Measurements from ENCODE around the gene TEX38. TPM values are rescaled to one million over a fixed set of nuclear protein-coding genes. Genes with fewer than 3 reads are reported as not detected.
"Not testable (repeated sequence)": the region's sequence is repeated elsewhere in the genome, so short reads cannot be mapped to it uniquely, and the experiment has no call there.

TEX38 gene
- total RNA-seq, 1 donor, result not detected

- no peaks in the 10 kb centered on the region for H3K4me1 ChIP-seq (ENCODE audit: insufficient read depth, low read length)
- H3K4me3 ChIP-seq (ENCODE audit: low read length), result no peak overlapping the region
- no peaks in the 10 kb centered on the region for H3K9me3 ChIP-seq (ENCODE audit: low read depth, low read length)
Observed at GRCh38 chr1:46649764-46650163, 21.9 kb upstream of the TEX38 start.

GRCh38 chr1:46650491-46650890, 21.2 kb upstream of the TEX38 start:
- H3K27me3 ChIP-seq (ENCODE audit: insufficient read depth, low read length), result no peaks in the 10 kb centered on the region
- H3K4me3 ChIP-seq (ENCODE audit: low read length), result no peak overlapping the region
- H3K4me1 ChIP-seq (ENCODE audit: insufficient read depth, low read length), result no peaks in the 10 kb centered on the region
- no peaks in the 10 kb centered on the region for H3K9me3 ChIP-seq (ENCODE audit: low read depth, low read length)

More at GRCh38 chr1:46649764-46650163, 21.9 kb upstream of the TEX38 start:
- no peaks in the 10 kb centered on the region for H3K27me3 ChIP-seq (ENCODE audit: insufficient read depth, low read length)

- H3K9me3 ChIP-seq (ENCODE audit: low read depth, low read length); H3K27me3 ChIP-seq (ENCODE audit: insufficient read depth, low read length); H3K4me1 ChIP-seq (ENCODE audit: insufficient read depth, low read length); H3K4me3 ChIP-seq (ENCODE audit: low read length): not testable (repeated sequence)
Observed at GRCh38 chr1:46651152-46651551, 20.5 kb upstream of the TEX38 start.

- Histone ChIP-seq H3K4me3 (ENCODE audit: low read length) (no peak overlapping the region), H3K9me3 (ENCODE audit: low read depth, low read length) (no peaks in the 10 kb centered on the region), H3K4me1 (ENCODE audit: insufficient read depth, low read length) (no peaks in the 10 kb centered on the region), H3K27me3 (ENCODE audit: insufficient read depth, low read length) (no peaks in the 10 kb centered on the region)
Observed at GRCh38 chr1:46652321-46653100, 19.1 kb upstream of the TEX38 start.

GRCh38 chr1:46653405-46653958, 18.2 kb upstream of the TEX38 start:
- Histone ChIP-seq H3K9me3 (ENCODE audit: low read depth, low read length) (no peaks in the 10 kb centered on the region), H3K27me3 (ENCODE audit: insufficient read depth, low read length) (no peaks in the 10 kb centered on the region), H3K4me1 (ENCODE audit: insufficient read depth, low read length) (no peaks in the 10 kb centered on the region), H3K4me3 (ENCODE audit: low read length) (no peak overlapping the region)

- Histone ChIP-seq H3K9me3 (ENCODE audit: low read depth, low read length) (no peaks in the 10 kb centered on the region), H3K4me3 (ENCODE audit: low read length) (no peak overlapping the region), H3K27me3 (ENCODE audit: insufficient read depth, low read length) (no peaks in the 10 kb centered on the region), H3K4me1 (ENCODE audit: insufficient read depth, low read length) (no peaks in the 10 kb centered on the region)
Observed at GRCh38 chr1:46654012-46654411, 17.6 kb upstream of the TEX38 start.

- not testable (repeated sequence) for H3K4me1 ChIP-seq (ENCODE audit: insufficient read depth, low read length); H3K4me3 ChIP-seq (ENCODE audit: low read length); H3K9me3 ChIP-seq (ENCODE audit: low read depth, low read length); H3K27me3 ChIP-seq (ENCODE audit: insufficient read depth, low read length)
Observed at GRCh38 chr1:46654698-46655097, 17.0 kb upstream of the TEX38 start.

GRCh38 chr1:46655848-46656247, 15.8 kb upstream of the TEX38 start:
- no peaks in the 10 kb centered on the region for H3K27me3 ChIP-seq (ENCODE audit: insufficient read depth, low read length)
- H3K4me1 ChIP-seq (ENCODE audit: insufficient read depth, low read length), result no peaks in the 10 kb centered on the region

GRCh38 chr1:46656643-46657042, 15.0 kb upstream of the TEX38 start:
- Histone ChIP-seq H3K9me3 (ENCODE audit: low read depth, low read length) (no peaks in the 10 kb centered on the region), H3K4me1 (ENCODE audit: insufficient read depth, low read length) (no peaks in the 10 kb centered on the region), H3K4me3 (ENCODE audit: low read length) (no peak overlapping the region), H3K27me3 (ENCODE audit: insufficient read depth, low read length) (no peaks in the 10 kb centered on the region)

More at GRCh38 chr1:46655848-46656247, 15.8 kb upstream of the TEX38 start:
- H3K9me3 ChIP-seq (ENCODE audit: low read depth, low read length), result no peaks in the 10 kb centered on the region
- no peak overlapping the region for H3K4me3 ChIP-seq (ENCODE audit: low read length)

GRCh38 chr1:46657775-46658174, 13.9 kb upstream of the TEX38 start:
- H3K4me1 ChIP-seq (ENCODE audit: insufficient read depth, low read length), result no peaks in the 10 kb centered on the region
- no peaks in the 10 kb centered on the region for H3K27me3 ChIP-seq (ENCODE audit: insufficient read depth, low read length)
- H3K9me3 ChIP-seq (ENCODE audit: low read depth, low read length), result no peaks in the 10 kb centered on the region
- H3K4me3 ChIP-seq (ENCODE audit: low read length), result no peak overlapping the region

GRCh38 chr1:46659307-46659870, 12.3 kb upstream of the TEX38 start:
- no peaks in the 10 kb centered on the region for H3K4me1 ChIP-seq (ENCODE audit: insufficient read depth, low read length)
- no peaks in the 10 kb centered on the region for H3K27me3 ChIP-seq (ENCODE audit: insufficient read depth, low read length)
- H3K4me3 ChIP-seq (ENCODE audit: low read length), result no peak overlapping the region
- no peaks in the 10 kb centered on the region for H3K9me3 ChIP-seq (ENCODE audit: low read depth, low read length)

- H3K4me3 ChIP-seq (ENCODE audit: low read length); H3K4me1 ChIP-seq (ENCODE audit: insufficient read depth, low read length); H3K27me3 ChIP-seq (ENCODE audit: insufficient read depth, low read length): not testable (repeated sequence)
Observed at GRCh38 chr1:46660116-46660515, 11.5 kb upstream of the TEX38 start.

GRCh38 chr1:46662919-46663318, 8.7 kb upstream of the TEX38 start:
- not testable (repeated sequence) for H3K9me3 ChIP-seq (ENCODE audit: low read depth, low read length); H3K4me3 ChIP-seq (ENCODE audit: low read length); H3K27me3 ChIP-seq (ENCODE audit: insufficient read depth, low read length)
- H3K4me1 ChIP-seq (ENCODE audit: insufficient read depth, low read length), result peaks cover 10% of the 10 kb centered on the region

More at GRCh38 chr1:46660116-46660515, 11.5 kb upstream of the TEX38 start:
- H3K9me3 ChIP-seq (ENCODE audit: low read depth, low read length), result not testable (repeated sequence)

GRCh38 chr1:46665983-46666382, 5.7 kb upstream of the TEX38 start:
- Histone ChIP-seq H3K27me3 (ENCODE audit: insufficient read depth, low read length) (no peaks in the 10 kb centered on the region), H3K4me3 (ENCODE audit: low read length) (no peak overlapping the region), H3K4me1 (ENCODE audit: insufficient read depth, low read length) (peaks cover 13% of the 10 kb centered on the region), H3K9me3 (ENCODE audit: low read depth, low read length) (no peaks in the 10 kb centered on the region)

- H3K4me3 ChIP-seq (ENCODE audit: low read length), result peak within 1 kb of the TSS; percentile 66
- peaks cover 13% of the 10 kb centered on the region for H3K4me1 ChIP-seq (ENCODE audit: insufficient read depth, low read length)
- H3K27me3 ChIP-seq (ENCODE audit: insufficient read depth, low read length), result no peaks in the 10 kb centered on the region
- no peaks in the 10 kb centered on the region for H3K9me3 ChIP-seq (ENCODE audit: low read depth, low read length)
Observed at GRCh38 chr1:46667782-46668760, 3.6 kb upstream of the TEX38 start, which contains the start of gene ATPAF1. Gene ATPAF1 (minus strand): TSS chr1:46668364. CDS start chr1:46668322, 42 bp downstream.

Measured in mononuclear cell (primary cell).